HL-60/S4 treated with phorbol 12-myristate 13-acetate at 8.2 ng/mL for 4 days and 3 days (cell line): ENCODE results near the gene PNPLA3.

Experiments
- in situ Hi-C: fragments of 300-500 bp; cut with MboI; formaldehyde crosslinking; loops from 2 replicates; pipeline ENCODE4 v1.15.0; 2022; ENCODE audit warnings: low sequenced_read_pairs

PNPLA3 gene

DNA sequence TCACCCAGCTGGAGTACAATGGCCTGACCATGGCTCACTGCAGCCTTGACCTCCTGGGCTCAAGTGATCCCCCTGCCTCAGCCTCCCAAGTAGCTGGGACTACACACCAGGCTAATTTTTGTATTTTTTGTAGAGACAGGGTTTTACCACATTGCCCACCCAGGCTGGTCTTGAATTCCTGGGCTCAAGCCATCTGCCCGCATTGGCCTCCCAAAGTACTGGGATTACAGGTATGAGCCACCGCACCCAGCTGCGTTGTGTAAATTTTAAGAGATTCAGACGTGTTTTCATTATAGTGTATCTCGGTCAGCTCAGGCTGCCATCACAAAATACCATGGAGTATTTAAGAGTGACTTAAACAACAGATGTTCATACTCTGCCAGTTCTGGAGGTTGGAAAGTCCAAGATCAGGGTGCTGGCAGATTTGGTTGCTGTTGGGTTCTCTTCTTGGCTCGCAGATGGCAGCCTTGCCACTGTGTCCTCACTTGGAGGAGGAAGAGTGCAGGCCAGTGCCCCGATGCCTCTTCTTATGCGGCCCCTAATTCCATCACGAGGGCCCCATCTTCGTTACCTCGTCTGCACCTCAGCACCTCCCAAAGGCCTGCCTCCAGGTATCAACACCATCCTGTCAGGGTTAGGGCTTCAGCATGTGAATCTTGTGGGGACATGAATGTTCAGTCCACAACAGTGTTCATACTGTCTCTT is 67.9 kb downstream of the PNPLA3 start:
- in situ Hi-C loops, result loop anchor here (25.0 kb wide), 1 partner anchor 646 kb away; no protein-coding TSS in a partner anchor

DNA sequence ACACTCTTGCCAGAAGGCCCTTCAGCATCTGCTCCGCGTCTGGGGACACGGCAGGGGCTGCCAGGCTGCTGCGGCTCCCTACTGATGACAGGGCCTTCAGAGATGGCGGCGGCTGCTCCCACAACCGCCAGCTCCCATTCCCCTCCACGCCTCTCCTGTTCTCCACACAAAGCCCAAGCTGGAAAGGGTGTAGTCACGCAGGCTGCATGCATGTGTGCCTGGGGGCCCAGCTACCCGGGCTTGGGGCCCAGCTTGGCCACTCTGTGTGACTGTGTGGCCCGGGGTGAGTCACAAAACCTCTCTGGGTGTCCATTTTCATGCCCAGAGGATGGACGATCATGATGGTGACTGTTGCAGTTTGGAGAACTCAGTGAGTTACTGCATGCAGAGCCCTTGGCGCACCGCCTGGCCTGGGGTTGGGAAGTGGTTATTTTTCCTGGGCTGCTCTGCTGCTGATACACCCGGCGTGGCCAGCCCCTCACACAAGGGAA is 68.8 kb downstream of the PNPLA3 start:
- in situ Hi-C loops, result loop anchor here (25.0 kb wide), 1 partner anchor 645 kb away; no protein-coding TSS in a partner anchor

DNA sequence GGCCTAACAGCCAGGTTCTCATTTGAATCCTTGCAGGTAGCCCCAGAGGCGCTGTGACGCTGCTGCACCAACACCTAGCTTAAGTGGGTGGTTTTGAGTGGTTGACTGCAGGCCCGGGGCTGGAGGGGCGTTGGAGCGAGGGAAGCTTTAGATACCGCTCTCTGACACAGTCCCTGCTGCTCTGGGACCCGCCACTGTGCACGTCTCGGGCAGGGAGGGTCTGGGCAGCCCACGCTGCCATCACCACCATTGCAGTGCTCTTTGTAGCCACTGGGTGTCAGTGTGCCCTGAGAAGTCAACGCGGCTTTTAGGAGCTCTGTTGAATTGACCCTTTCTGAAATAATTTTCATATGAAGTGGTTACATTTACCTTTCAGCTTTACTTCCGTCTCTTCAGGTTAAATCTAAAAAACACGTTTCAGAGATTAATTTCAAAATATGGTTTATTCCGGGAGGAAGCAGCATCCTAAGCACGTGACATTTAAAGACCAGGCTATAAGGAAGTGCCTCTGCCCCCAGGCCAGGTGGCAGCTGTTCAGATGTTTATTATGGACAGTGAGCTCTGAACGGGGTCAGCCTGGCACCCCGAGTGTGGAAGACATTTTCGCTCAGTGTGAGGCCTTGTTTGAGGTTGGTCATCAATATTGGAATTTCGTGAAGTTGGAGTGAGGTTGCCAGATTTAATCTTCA is 69.6 kb downstream of the PNPLA3 start:
- in situ Hi-C loops, result loop anchor here (25.0 kb wide), 1 partner anchor 644 kb away; no protein-coding TSS in a partner anchor

DNA sequence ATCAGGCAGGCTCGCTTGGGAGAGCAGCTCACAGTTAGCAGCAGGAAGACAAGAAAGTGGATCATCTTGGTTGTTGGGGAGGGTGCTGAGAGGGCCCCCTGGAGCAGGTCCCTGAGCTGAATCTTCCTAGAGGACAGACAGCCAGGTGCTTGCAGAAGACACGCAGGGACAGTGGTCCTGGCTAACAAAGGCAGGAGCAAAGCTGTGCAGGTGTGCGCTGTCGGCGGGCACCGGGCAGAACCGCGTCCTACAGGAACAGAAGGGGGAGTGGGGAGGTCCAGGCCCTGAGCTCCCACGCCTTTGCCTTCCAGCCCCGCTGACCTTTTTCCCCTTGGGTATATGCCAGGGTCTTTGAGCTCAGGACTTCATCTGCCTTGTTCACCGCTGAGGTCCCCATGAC is 70.4 kb downstream of the PNPLA3 start:
- in situ Hi-C loops, result loop anchor here (25.0 kb wide), 1 partner anchor 643 kb away; no protein-coding TSS in a partner anchor

DNA sequence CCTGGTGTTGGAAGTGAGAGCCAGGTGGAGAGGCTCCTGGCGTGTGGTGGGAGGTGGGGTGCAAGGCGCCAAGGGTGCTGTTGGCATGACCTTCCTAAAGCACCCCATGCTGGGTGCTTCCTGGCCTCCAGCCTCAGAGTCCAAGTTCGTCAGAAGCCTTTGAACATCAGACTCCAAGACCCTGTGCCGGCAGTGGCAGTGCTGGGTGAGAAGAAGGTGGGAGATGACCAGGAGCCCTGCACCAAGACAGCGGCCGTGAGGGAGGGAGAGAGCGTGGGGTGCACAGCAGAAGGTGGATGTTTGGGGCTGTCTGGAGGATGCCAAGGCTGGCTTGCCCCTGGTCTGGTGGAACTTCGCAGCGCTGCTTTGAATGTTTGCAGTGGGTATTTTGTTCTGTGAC is 70.8 kb downstream of the PNPLA3 start:
- in situ Hi-C loops, result loop anchor here (25.0 kb wide), 1 partner anchor 643 kb away; no protein-coding TSS in a partner anchor

DNA sequence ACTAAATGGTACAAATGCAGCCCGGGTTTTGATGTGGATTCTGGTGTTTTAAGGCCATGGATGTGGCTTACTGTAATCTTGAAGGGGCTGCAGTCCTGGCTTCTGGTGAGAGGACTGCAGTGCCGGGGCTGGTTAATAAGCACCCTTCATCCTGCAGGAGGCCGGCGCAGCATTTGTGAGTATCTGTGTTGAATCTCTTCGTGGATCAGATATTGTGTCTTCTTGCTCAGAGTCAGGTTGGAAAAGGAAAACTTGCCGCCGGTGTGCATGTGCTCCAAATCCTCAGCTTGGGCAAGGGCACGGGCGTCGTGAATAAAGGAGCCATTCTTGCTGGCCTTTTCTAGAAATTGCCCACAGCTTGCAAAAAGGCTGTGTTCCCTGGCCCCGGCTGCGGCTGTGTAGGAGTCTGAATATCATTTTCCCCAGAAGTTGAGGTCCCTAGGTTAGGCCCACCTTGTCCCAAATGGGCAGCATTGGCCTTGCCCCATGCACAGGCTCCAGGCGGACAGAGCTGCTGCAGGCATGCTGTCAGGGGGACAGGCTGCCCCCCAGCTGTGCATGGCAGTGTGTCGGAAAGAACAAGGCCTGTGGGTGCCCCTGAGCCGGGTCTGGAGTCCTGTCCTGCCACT is 71.6 kb downstream of the PNPLA3 start:
- in situ Hi-C loops, result loop anchor here (5.0 to 25.0 kb wide), 2 partner anchors 92 to 642 kb away; no protein-coding TSS in a partner anchor

DNA sequence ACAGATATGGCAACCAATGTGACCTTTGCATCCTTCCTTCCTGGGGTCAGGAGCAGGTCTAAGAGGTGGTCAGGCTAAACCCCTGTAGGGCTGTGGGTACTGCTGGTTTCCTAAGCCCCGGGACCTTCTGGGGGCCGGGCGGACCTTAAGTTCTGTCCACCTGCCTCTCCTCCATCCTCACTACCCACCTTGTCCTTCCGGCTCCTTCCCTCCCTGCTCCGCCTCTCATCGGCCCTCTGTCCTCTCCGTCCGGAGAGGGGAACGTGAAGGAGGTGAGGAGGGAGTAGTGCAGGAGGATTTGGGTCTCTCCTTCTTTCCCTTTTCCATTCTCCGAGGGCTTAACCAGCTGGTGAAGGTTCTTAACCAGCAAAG is 72.2 kb downstream of the PNPLA3 start:
- in situ Hi-C loops, result loop anchor here (5.0 to 25.0 kb wide), 2 partner anchors 92 to 642 kb away; no protein-coding TSS in a partner anchor

DNA sequence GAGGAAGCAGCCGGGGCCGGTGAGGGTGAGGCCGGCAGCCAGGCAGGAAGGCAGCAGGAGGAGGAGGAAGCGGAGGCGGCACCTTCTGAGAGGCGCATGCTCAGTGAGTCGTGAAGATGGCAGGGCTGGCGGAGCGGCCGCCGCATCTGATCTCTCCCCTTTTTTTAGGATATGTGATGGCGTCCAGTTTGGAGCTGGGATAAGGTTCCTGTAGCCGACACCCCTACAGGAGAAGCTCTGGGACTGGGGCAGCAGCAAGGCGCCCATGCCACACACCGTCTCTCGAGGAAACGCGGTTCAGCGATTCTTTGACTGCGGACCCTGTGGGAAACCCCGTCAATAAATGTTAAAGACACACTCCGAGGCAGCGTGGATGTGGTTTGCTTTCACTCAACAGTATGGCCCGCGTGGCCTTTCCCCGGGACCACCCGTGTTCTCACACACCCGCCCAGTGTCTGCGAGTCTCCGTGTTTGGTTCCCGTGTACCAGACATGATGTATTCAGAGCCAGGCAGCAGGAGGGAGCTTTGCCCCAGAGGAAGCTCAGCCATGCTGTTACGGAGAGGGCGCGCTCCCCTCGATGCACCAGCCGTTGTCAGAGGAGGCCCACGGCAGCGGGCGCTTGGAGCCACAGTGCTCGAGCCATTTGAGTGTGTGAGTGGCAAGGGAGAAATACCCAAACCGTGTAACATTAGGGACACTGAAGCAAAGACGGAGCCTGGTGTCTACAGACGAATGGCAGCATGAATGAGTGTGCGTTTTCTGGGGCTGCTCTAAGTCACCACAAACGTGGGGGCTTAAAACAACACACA is 72.8 kb downstream of the PNPLA3 start:
- in situ Hi-C loops, result loop anchor here (5.0 to 25.0 kb wide), 2 partner anchors 91 to 641 kb away; no protein-coding TSS in a partner anchor

DNA sequence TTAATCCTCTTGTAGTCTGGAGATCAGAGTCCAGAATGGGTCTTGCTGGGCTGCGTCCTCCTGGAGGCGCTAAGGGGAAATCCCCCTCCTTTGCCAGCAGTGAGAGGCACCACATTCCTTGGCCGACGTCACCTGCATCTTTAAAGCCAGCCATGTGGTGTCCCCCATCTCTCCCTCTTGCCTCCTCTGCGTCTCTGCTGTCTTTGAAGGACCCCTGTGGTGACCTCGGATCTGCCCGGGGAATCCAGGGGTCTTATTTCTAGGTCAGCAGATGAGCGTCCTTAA is 73.3 kb downstream of the PNPLA3 start:
- in situ Hi-C loops, result loop anchor here (5.0 to 25.0 kb wide), 2 partner anchors 90 to 640 kb away; no protein-coding TSS in a partner anchor
